Placental epithelial cell (primary cell): ENCODE data around the gene MIEF2. TPM values are rescaled to one million over a fixed set of nuclear protein-coding genes. Genes with fewer than 3 reads are reported as not detected.

Source experiments
- total RNA-seq: library from RNA; depleted of rRNA; stranded (reverse); fragments of >200 nt; gene quantifications from 2 replicates; pipeline ENCODE4 v1.2.3, GENCODE V29; 2012

MIEF2 gene
- total RNA-seq: 18.1 and 76.3 TPM in 2 replicates

GRCh38 chr17:18260332-18261145 lies at the start of gene MIEF2:
Gene MIEF2 (plus strand): TSS chr17:18260662. CDS start chr17:18262721, 2,059 bp downstream.

GRCh38 chr17:18225121-18225641 lies 35.3 kb upstream of the MIEF2 start, which contains the start of gene LLGL1:
Gene LLGL1 (plus strand): TSS chr17:18225635. CDS start chr17:18225683, 48 bp downstream.

GRCh38 chr17:18258356-18259038 lies 2.0 kb upstream of the MIEF2 start, which contains the start of gene FLII:
Gene FLII (minus strand): TSS chr17:18258738. CDS start chr17:18258690, 48 bp downstream.

GRCh38 chr17:18314731-18315561 lies 54.5 kb downstream of the MIEF2 start, which contains the start of the genes SMCR8 and TOP3A:
Gene SMCR8 (plus strand): TSS chr17:18315293. CDS start chr17:18315790, 497 bp downstream.
Gene TOP3A (minus strand): TSS chr17:18314994. CDS start chr17:18314778, 216 bp downstream.

Other genes starting within 250 kb of the MIEF2 start
- 17.3 and 20.6 TPM in 2 replicates for gene ATPAF2, start 221.5 kb upstream of the MIEF2 start, total RNA-seq
- gene GID4, start 221.3 kb upstream of the MIEF2 start, total RNA-seq: 6.8 and 7.9 TPM in 2 replicates
- gene DRG2, start 172.7 kb upstream of the MIEF2 start, total RNA-seq: 33.4 and 48.9 TPM in 2 replicates
- gene MYO15A, start 151.9 kb upstream of the MIEF2 start, total RNA-seq: 2.0 and 2.1 TPM in 2 replicates
- 98.5 and 149 TPM in 2 replicates for gene ALKBH5, start 76.8 kb upstream of the MIEF2 start, total RNA-seq
- gene LLGL1, start 35.0 kb upstream of the MIEF2 start, total RNA-seq: 50.0 and 51.0 TPM in 2 replicates
- 139 and 481 TPM in 2 replicates for gene FLII, start 1.9 kb upstream of the MIEF2 start, total RNA-seq
- gene TOP3A, start 54.3 kb downstream of the MIEF2 start, total RNA-seq: 29.1 and 42.1 TPM in 2 replicates
- 15.3 and 19.6 TPM in 2 replicates for gene SMCR8, start 54.6 kb downstream of the MIEF2 start, total RNA-seq
- 2.0 and 8.5 TPM in 2 replicates for gene SHMT1, start 102.9 kb downstream of the MIEF2 start, total RNA-seq
- 0.11 TPM in 1 of 2 replicates, not detected in the other for gene EVPLL, start 117.1 kb downstream of the MIEF2 start, total RNA-seq
- gene LGALS9C, start 216.1 kb downstream of the MIEF2 start, total RNA-seq: 0.98 TPM in 1 of 2 replicates, not detected in the other